Measurements from ENCODE around the gene RNF114. TPM values are rescaled to one million over a fixed set of nuclear protein-coding genes. Genes with fewer than 3 reads are reported as not detected.
A peak's percentile ranks its signal among the peaks of the same experiment; 100 is the strongest.
"Not testable (repeated sequence)": the region's sequence is repeated elsewhere in the genome, so short reads cannot be mapped to it uniquely, and the experiment has no call there.

RNF114 gene
- total RNA-seq, 2 experiments from 2014 or later = 68.4 to 70.5 TPM

GRCh38 chr20:49993301-49993751 is 57.1 kb downstream of the RNF114 start:
- Mint-ChIP-seq H3K27ac (no peak overlapping the region), H3K27me3 (peaks cover 5% of the 10 kb centered on the region), H3K36me3 (ENCODE audit: low read depth) (no peaks in the 10 kb centered on the region), H3K4me1 (ENCODE audit: low read depth) (peaks cover 3% of the 10 kb centered on the region), H3K4me3 (no peak overlapping the region), H3K9me3 (no peaks in the 10 kb centered on the region)
- intact Hi-C loops (cut with micrococcal nuclease) = no loop called here
- DNase-seq (no peak), ATAC-seq (no peak)
- ChIA-PET CTCF (interaction anchor here (1.3 to 2.0 kb wide), 2 partner anchors 14 to 78 kb away, joined by 4 read pairs; no protein-coding TSS in a partner anchor), POLR2A (interaction anchor here (1.3 kb wide), 1 partner anchor 12 kb away, joined by 3 read pairs; no protein-coding TSS in a partner anchor)
- TF ChIP-seq CTCF (IDR thresholded peaks at IDR 0.05) = no peak

GRCh38 chr20:49995586-49995985 is 59.4 kb downstream of the RNF114 start:
- no peak overlapping the region for H3K27ac Mint-ChIP-seq
- H3K9me3 Mint-ChIP-seq = no peaks in the 10 kb centered on the region
- H3K27me3 Mint-ChIP-seq = peaks cover 5% of the 10 kb centered on the region
- ATAC-seq (no peak), DNase-seq (no peak)
- H3K36me3 Mint-ChIP-seq (ENCODE audit: low read depth) = no peaks in the 10 kb centered on the region
- H3K4me1 Mint-ChIP-seq (ENCODE audit: low read depth) = peaks cover 8% of the 10 kb centered on the region
- ChIA-PET POLR2A (no interaction called here), CTCF (interaction anchor here (0.7 to 2.3 kb wide), 2 partner anchors 76 kb away, joined by 3 to 6 read pairs; no protein-coding TSS in a partner anchor)
- intact Hi-C loops (cut with micrococcal nuclease) = no loop called here
- H3K4me3 Mint-ChIP-seq = no peak overlapping the region
- no peak for TF ChIP-seq CTCF (IDR thresholded peaks at IDR 0.05)

- ATAC-seq; DNase-seq; H3K36me3 Mint-ChIP-seq (ENCODE audit: low read depth); H3K4me3 Mint-ChIP-seq; intact Hi-C loops (cut with micrococcal nuclease); H3K27me3 Mint-ChIP-seq; H3K9me3 Mint-ChIP-seq; H3K27ac Mint-ChIP-seq; POLR2A ChIA-PET: not testable (repeated sequence)
- CTCF ChIA-PET = interaction anchor here (0.8 to 4.0 kb wide), 4 partner anchors 20 to 73 kb away, joined by 3 to 20 read pairs (median 11); no protein-coding TSS in a partner anchor
- peaks cover 22% of the 10 kb centered on the region for H3K4me1 Mint-ChIP-seq (ENCODE audit: low read depth)
Measured at GRCh38 chr20:49998478-49999188, 62.4 kb downstream of the RNF114 start.

GRCh38 chr20:49999329-49999728 is 63.1 kb downstream of the RNF114 start:
- ChIA-PET CTCF (interaction anchor here (0.8 to 4.0 kb wide), 4 partner anchors 20 to 72 kb away, joined by 3 to 20 read pairs (median 11); no protein-coding TSS in a partner anchor), POLR2A (no interaction called here)
- peak; percentile 86 for DNase-seq
- Mint-ChIP-seq H3K27ac (no peak overlapping the region), H3K4me3 (no peak overlapping the region), H3K36me3 (ENCODE audit: low read depth) (no peaks in the 10 kb centered on the region), H3K9me3 (no peaks in the 10 kb centered on the region), H3K4me1 (ENCODE audit: low read depth) (peaks cover 22% of the 10 kb centered on the region), H3K27me3 (peaks cover 3% of the 10 kb centered on the region)
- peak; percentile 83 for ATAC-seq
- no peak for TF ChIP-seq CTCF (IDR thresholded peaks at IDR 0.05)
- intact Hi-C loops (cut with micrococcal nuclease) = no loop called here

GRCh38 chr20:50000548-50001222 is 64.5 kb downstream of the RNF114 start:
- H3K4me3 Mint-ChIP-seq; H3K27ac Mint-ChIP-seq; ATAC-seq; intact Hi-C loops (cut with micrococcal nuclease); H3K27me3 Mint-ChIP-seq; POLR2A ChIA-PET; H3K36me3 Mint-ChIP-seq (ENCODE audit: low read depth); DNase-seq; H3K9me3 Mint-ChIP-seq: not testable (repeated sequence)
- CTCF ChIA-PET = interaction anchor here (1.0 to 4.0 kb wide), 4 partner anchors 22 to 71 kb away, joined by 3 to 20 read pairs (median 10); no protein-coding TSS in a partner anchor
- peaks cover 28% of the 10 kb centered on the region for H3K4me1 Mint-ChIP-seq (ENCODE audit: low read depth)
